ENCODE results near the gene PLXNB3. TPM values are rescaled to one million over a fixed set of nuclear protein-coding genes. Genes with fewer than 3 reads are reported as not detected.

PLXNB3 gene
- total RNA-seq, 1 experiment from 2014 or later: 0.16 TPM

DNA sequence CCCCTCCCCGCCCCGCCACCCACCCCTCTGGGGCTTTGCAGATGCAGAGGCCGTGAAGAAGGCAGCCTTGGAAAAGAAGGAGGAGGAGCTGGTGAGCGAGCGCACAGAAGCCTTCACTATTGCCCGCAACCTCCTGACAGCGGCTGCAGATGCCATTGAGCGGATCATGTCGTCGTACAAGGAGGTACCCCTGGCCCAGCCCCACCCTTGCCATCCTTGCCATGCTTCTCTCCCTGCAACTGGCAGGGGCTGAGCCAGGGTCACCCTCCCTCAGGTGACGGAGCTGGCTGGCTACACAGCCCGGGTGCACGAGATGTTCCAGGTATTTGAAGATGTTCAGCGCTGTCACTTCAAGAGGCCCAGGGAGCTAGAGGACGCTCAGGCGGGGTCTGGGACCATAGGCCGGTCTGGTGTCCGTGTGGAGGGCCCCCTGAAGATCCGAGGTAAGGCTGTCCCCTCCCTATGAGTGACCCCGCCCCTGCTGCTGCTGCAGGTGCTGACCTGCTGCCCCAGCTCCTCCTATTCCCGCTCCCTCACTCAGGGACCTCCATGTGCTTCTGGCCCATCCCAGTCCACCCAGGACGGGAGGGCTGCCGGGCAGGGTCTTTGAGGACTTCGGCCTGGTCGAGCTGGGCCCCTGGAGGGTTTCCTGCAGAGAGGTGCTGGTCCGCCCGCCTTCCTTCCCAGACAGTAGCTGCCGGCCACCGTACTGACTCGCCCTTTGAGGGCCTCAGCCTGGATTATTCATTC is 27.8 kb upstream of the PLXNB3 start:
- Mint-ChIP-seq H3K36me3 (ENCODE audit: insufficient read depth, unreplicated experiment) (no peaks in the 10 kb centered on the region), H3K4me3 (ENCODE audit: unreplicated experiment) (no peak overlapping the region), H3K27me3 (ENCODE audit: insufficient read depth, unreplicated experiment) (no peaks in the 10 kb centered on the region), H3K27ac (ENCODE audit: unreplicated experiment) (no peak overlapping the region), H3K9me3 (ENCODE audit: unreplicated experiment) (no peaks in the 10 kb centered on the region), H3K4me1 (ENCODE audit: low read depth, unreplicated experiment) (no peaks in the 10 kb centered on the region)
- no peak for TF ChIP-seq CTCF (IDR thresholded peaks at IDR 0.05; ENCODE audit: insufficient read depth in 1 of 2, low read depth in 1 of 2, low read length in 1 of 2, severe bottlenecking in 1 of 2, unreplicated experiment in 1 of 2)
- ChIA-PET POLR2A (no interaction called here), CTCF (no interaction called here)
- Histone ChIP-seq H3K9me3 (no peaks in the 10 kb centered on the region), H3K36me3 (ENCODE audit: control insufficient read depth, insufficient read depth, low read length) (no peaks in the 10 kb centered on the region), H3K4me3 (ENCODE audit: low read depth, low read length) (no peak overlapping the region), H3K27me3 (replicated peaks; ENCODE audit: control insufficient read depth, insufficient read depth, low read length) (no peaks in the 10 kb centered on the region), H3K4me1 (no peaks in the 10 kb centered on the region)
- BruUV-seq (replicated peaks): no TSS peak
- no peak for DNase-seq
- intact Hi-C loops (cut with micrococcal nuclease; ENCODE audit: unreplicated experiment): no loop called here

GRCh38 chrX:153736871-153737441 is 27.1 kb upstream of the PLXNB3 start:
- H3K4me3 Mint-ChIP-seq (ENCODE audit: unreplicated experiment): no peak overlapping the region
- POLR2A ChIA-PET: no interaction called here
- no peaks in the 10 kb centered on the region for H3K9me3 Mint-ChIP-seq (ENCODE audit: unreplicated experiment)
- CTCF ChIA-PET: no interaction called here
- DNase-seq: no peak
- H3K4me1 ChIP-seq: no peaks in the 10 kb centered on the region
- no peak overlapping the region for H3K27ac Mint-ChIP-seq (ENCODE audit: unreplicated experiment)
- BruUV-seq (replicated peaks): no TSS peak
- H3K4me1 Mint-ChIP-seq (ENCODE audit: low read depth, unreplicated experiment): no peaks in the 10 kb centered on the region
- TF ChIP-seq CTCF (IDR thresholded peaks at IDR 0.05; ENCODE audit: insufficient read depth in 1 of 2, low read depth in 1 of 2, low read length in 1 of 2, severe bottlenecking in 1 of 2, unreplicated experiment in 1 of 2): no peak
- no peaks in the 10 kb centered on the region for H3K27me3 ChIP-seq (replicated peaks; ENCODE audit: control insufficient read depth, insufficient read depth, low read length)
- H3K36me3 ChIP-seq (ENCODE audit: control insufficient read depth, insufficient read depth, low read length): no peaks in the 10 kb centered on the region
- H3K36me3 Mint-ChIP-seq (ENCODE audit: insufficient read depth, unreplicated experiment): no peaks in the 10 kb centered on the region
- H3K4me3 ChIP-seq (ENCODE audit: low read depth, low read length): no peak overlapping the region
- intact Hi-C loops (cut with micrococcal nuclease; ENCODE audit: unreplicated experiment): no loop called here
- no peaks in the 10 kb centered on the region for H3K9me3 ChIP-seq
- no peaks in the 10 kb centered on the region for H3K27me3 Mint-ChIP-seq (ENCODE audit: insufficient read depth, unreplicated experiment)

DNA sequence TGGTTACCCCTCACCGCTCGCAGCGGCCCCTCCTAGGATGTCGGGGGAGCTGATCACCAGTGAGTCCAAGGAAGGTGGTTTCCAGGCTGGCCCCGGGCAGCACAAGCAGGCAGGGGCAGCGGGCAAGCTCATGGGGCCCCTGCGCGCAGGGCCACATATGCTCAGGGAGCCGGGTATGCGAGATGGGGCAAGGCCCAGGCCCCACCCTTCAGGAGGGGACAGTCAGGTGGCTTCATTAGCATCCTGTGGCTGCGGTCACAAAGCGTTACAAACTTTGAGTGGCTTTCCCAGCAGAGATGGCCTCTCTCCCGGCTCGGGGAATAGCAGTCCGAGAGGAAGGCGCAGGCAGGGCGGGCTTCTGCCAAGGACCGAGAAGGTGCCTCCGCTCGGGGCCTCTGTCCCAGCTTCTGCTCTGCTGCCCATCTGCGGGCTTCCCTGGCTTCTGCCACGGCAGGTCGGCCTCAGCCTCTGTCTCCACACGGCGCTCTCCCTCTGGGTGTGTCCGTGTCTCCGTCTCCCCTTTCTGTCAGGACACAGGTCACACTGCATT is 25.9 kb upstream of the PLXNB3 start:
- no peaks in the 10 kb centered on the region for H3K36me3 ChIP-seq (ENCODE audit: control insufficient read depth, insufficient read depth, low read length)
- POLR2A ChIA-PET: no interaction called here
- no peaks in the 10 kb centered on the region for H3K4me1 Mint-ChIP-seq (ENCODE audit: low read depth, unreplicated experiment)
- H3K9me3 Mint-ChIP-seq (ENCODE audit: unreplicated experiment): no peaks in the 10 kb centered on the region
- CTCF ChIA-PET: no interaction called here
- no peaks in the 10 kb centered on the region for H3K36me3 Mint-ChIP-seq (ENCODE audit: insufficient read depth, unreplicated experiment)
- no peak for DNase-seq
- H3K9me3 ChIP-seq: no peaks in the 10 kb centered on the region
- BruUV-seq (replicated peaks): no TSS peak
- no peak overlapping the region for H3K4me3 ChIP-seq (ENCODE audit: low read depth, low read length)
- TF ChIP-seq CTCF (IDR thresholded peaks at IDR 0.05; ENCODE audit: insufficient read depth in 1 of 2, low read depth in 1 of 2, low read length in 1 of 2, severe bottlenecking in 1 of 2, unreplicated experiment in 1 of 2): no peak
- H3K4me3 Mint-ChIP-seq (ENCODE audit: unreplicated experiment): no peak overlapping the region
- H3K27ac Mint-ChIP-seq (ENCODE audit: unreplicated experiment): no peak overlapping the region
- intact Hi-C loops (cut with micrococcal nuclease; ENCODE audit: unreplicated experiment): no loop called here
- H3K27me3 ChIP-seq (replicated peaks; ENCODE audit: control insufficient read depth, insufficient read depth, low read length): no peaks in the 10 kb centered on the region
- H3K27me3 Mint-ChIP-seq (ENCODE audit: insufficient read depth, unreplicated experiment): no peaks in the 10 kb centered on the region
- H3K4me1 ChIP-seq: no peaks in the 10 kb centered on the region
